Ovary (tissue), 3 donors: ENCODE data around the gene LAMA2.

Experiments used
- CTCF ChIP-seq, 3 donors: fragments of 450-650 bp in 2 of 3; fragments of 200-600 bp in 1 of 3; IDR thresholded peaks; one replicate each; pipeline versions ENCODE4 v1.5.1 to v1.8.0; 2016 to 2022; ENCODE audit warnings: antibody characterized with exemption in 3 of 3, mild to moderate bottlenecking in 1 of 3
- EP300 ChIP-seq: sonication (generic); formaldehyde crosslinking; IDR thresholded peaks from one replicate; pipeline ENCODE4 v1.6.1; 2017; ENCODE audit warnings: antibody characterized with exemption
- POLR2A ChIP-seq: fragments of 450-650 bp; IDR thresholded peaks from one replicate; pipeline ENCODE4 v1.6.1; 2017; ENCODE audit warnings: antibody characterized with exemption, mild to moderate bottlenecking, moderate library complexity
- donor health status: DM: no; HTN: no; CAD: no.

- no peak for TF ChIP-seq POLR2A
- TF ChIP-seq CTCF (IDR thresholded peaks at IDR 0.05) = no peak
- no peak for TF ChIP-seq EP300
Measured at GRCh38 chr6:129146902-129147301, 264.0 kb downstream of the LAMA2 start.
